Measurements from ENCODE around the gene ARFGEF3.
"Not testable (repeated sequence)": the region's sequence is repeated elsewhere in the genome, so short reads cannot be mapped to it uniquely, and the experiment has no call there.

ARFGEF3 gene, protein sequence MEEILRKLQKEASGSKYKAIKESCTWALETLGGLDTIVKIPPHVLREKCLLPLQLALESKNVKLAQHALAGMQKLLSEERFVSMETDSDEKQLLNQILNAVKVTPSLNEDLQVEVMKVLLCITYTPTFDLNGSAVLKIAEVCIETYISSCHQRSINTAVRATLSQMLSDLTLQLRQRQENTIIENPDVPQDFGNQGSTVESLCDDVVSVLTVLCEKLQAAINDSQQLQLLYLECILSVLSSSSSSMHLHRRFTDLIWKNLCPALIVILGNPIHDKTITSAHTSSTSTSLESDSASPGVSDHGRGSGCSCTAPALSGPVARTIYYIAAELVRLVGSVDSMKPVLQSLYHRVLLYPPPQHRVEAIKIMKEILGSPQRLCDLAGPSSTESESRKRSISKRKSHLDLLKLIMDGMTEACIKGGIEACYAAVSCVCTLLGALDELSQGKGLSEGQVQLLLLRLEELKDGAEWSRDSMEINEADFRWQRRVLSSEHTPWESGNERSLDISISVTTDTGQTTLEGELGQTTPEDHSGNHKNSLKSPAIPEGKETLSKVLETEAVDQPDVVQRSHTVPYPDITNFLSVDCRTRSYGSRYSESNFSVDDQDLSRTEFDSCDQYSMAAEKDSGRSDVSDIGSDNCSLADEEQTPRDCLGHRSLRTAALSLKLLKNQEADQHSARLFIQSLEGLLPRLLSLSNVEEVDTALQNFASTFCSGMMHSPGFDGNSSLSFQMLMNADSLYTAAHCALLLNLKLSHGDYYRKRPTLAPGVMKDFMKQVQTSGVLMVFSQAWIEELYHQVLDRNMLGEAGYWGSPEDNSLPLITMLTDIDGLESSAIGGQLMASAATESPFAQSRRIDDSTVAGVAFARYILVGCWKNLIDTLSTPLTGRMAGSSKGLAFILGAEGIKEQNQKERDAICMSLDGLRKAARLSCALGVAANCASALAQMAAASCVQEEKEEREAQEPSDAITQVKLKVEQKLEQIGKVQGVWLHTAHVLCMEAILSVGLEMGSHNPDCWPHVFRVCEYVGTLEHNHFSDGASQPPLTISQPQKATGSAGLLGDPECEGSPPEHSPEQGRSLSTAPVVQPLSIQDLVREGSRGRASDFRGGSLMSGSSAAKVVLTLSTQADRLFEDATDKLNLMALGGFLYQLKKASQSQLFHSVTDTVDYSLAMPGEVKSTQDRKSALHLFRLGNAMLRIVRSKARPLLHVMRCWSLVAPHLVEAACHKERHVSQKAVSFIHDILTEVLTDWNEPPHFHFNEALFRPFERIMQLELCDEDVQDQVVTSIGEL (N-terminal part only)
- total RNA-seq, result 0 to 0.17 (median 0) reads per million in 3 donors

DNA sequence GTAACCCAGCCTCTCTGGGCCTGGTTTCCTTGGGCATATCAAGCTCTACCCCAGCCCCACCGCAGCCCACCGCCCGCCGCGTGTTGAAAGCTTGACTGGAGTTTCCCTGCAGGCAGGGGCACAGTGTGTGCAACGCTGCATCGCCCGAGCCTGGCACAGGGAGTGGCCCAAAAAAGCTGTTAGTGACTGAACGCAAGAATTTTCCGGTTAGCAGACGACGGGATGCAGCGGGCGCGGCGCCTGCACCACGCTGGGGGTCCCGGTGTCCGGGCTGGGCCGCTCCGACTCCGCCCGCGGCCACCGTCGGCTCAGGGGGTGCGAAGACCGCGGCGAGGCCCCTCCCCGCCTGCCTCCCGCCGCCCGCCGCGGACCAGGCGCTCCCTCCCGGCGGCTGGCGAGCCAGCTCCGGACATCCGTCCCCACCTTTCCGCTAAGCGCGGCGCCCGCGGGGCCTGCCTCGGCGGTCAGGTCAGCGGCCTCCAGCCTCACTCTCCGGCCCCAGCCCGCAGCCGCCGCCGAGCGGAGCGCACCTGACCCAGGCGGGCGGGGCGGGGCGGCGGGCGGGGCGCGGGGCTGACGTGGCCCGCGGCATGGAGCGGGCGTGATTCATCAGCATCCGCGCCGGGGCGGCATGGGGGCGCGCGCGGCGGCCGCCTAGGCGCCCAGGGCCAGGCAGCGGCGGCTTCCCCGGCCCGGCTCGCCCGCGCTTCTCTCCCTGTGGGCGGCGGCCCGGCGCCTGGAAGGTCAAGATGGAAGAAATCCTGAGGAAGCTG is at the start of gene ARFGEF3:
ARFGEF3 (plus strand) TSS at position 602 of the 773 bp plus-strand sequence; CDS start at position 750, 148 bp downstream.
- peak; percentile 23 to 25 (median 25) for DNase-seq
- H3K27me3 ChIP-seq (replicated peaks; ENCODE audit: control insufficient read depth, insufficient read depth, low read length, poor library complexity, severe bottlenecking), result peaks cover 35% of the 10 kb centered on the region

DNA sequence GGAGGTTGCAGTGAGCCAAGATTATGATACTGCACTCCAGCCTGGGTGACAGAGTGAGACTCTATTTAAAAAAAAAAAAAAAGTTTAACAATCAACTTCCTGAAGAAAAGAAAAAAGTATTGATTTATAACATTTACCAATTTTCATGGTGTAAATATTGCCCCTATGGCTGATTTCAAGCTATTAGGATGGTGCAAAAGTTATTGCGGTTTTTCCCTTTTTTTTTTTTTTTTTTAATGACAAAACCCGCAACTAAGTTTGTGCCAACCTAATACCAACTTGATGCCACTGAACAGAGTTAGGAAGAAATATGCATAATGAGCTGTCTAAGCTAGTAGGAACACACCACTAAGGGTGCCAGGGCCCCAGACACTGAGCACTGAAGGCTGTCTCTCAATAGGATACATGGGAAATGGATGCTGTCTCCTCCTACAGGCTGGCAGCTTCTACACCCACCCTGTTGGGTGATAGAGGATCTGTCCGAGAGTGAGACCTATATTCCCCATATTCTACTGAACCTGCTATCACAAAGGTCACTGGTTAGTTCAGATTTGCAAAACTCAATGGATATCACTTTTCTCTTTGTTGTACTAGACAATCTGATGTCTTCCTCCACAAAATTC is 48.0 kb upstream of the ARFGEF3 start:
- no peaks in the 10 kb centered on the region for H3K27me3 ChIP-seq (replicated peaks; ENCODE audit: control insufficient read depth, insufficient read depth, low read length, poor library complexity, severe bottlenecking)
- no peaks in the 10 kb centered on the region for H3K4me1 ChIP-seq (ENCODE audit: control insufficient read depth, insufficient read depth, low read length, poor library complexity, severe bottlenecking)
- no peaks in the 10 kb centered on the region for H3K9me3 ChIP-seq (ENCODE audit: control insufficient read depth, low read length)
- no peak for DNase-seq
- no peak overlapping the region for H3K27ac ChIP-seq (ENCODE audit: insufficient read depth, low read length, poor library complexity, severe bottlenecking)
- no peaks in the 10 kb centered on the region for H3K36me3 ChIP-seq (ENCODE audit: control insufficient read depth, insufficient read depth, low read length)
- no peak overlapping the region for H3K4me3 ChIP-seq (ENCODE audit: insufficient read depth, low read depth, low read length, poor library complexity, severe bottlenecking)

More for the DNA sequence above, at the start of gene ARFGEF3:
- H3K4me1 ChIP-seq (ENCODE audit: control insufficient read depth, insufficient read depth, low read length, poor library complexity, severe bottlenecking), result peaks cover 7% of the 10 kb centered on the region
- no peaks in the 10 kb centered on the region for H3K36me3 ChIP-seq (ENCODE audit: control insufficient read depth, insufficient read depth, low read length)
- no peaks in the 10 kb centered on the region for H3K9me3 ChIP-seq (ENCODE audit: control insufficient read depth, low read length)
- H3K4me3 ChIP-seq (ENCODE audit: insufficient read depth, low read depth, low read length, poor library complexity, severe bottlenecking), result peak within 1 kb of the TSS; percentile 61
- H3K27ac ChIP-seq (ENCODE audit: insufficient read depth, low read length, poor library complexity, severe bottlenecking), result no peak within 1 kb of the TSS

GRCh38 chr6:138115201-138115600 is 46.5 kb upstream of the ARFGEF3 start:
- no peak overlapping the region for H3K4me3 ChIP-seq (ENCODE audit: insufficient read depth, low read depth, low read length, poor library complexity, severe bottlenecking)
- H3K27me3 ChIP-seq (replicated peaks; ENCODE audit: control insufficient read depth, insufficient read depth, low read length, poor library complexity, severe bottlenecking), result no peaks in the 10 kb centered on the region
- no peaks in the 10 kb centered on the region for H3K9me3 ChIP-seq (ENCODE audit: control insufficient read depth, low read length)
- H3K27ac ChIP-seq (ENCODE audit: insufficient read depth, low read length, poor library complexity, severe bottlenecking), result no peak overlapping the region
- no peaks in the 10 kb centered on the region for H3K36me3 ChIP-seq (ENCODE audit: control insufficient read depth, insufficient read depth, low read length)
- H3K4me1 ChIP-seq (ENCODE audit: control insufficient read depth, insufficient read depth, low read length, poor library complexity, severe bottlenecking), result no peaks in the 10 kb centered on the region
- no peak for DNase-seq

- Histone ChIP-seq H3K36me3 (ENCODE audit: control insufficient read depth, insufficient read depth, low read length) (no peaks in the 10 kb centered on the region), H3K27me3 (replicated peaks; ENCODE audit: control insufficient read depth, insufficient read depth, low read length, poor library complexity, severe bottlenecking) (no peaks in the 10 kb centered on the region), H3K4me1 (ENCODE audit: control insufficient read depth, insufficient read depth, low read length, poor library complexity, severe bottlenecking) (no peaks in the 10 kb centered on the region), H3K27ac (ENCODE audit: insufficient read depth, low read length, poor library complexity, severe bottlenecking) (no peak overlapping the region), H3K9me3 (ENCODE audit: control insufficient read depth, low read length) (no peaks in the 10 kb centered on the region), H3K4me3 (ENCODE audit: insufficient read depth, low read depth, low read length, poor library complexity, severe bottlenecking) (no peak overlapping the region)
- peak in 2 of 3 donors; percentile 12 to 34 for DNase-seq
Observed at GRCh38 chr6:138115877-138116660, 45.7 kb upstream of the ARFGEF3 start.

- Histone ChIP-seq H3K9me3 (ENCODE audit: control insufficient read depth, low read length) (no peaks in the 10 kb centered on the region), H3K27ac (ENCODE audit: insufficient read depth, low read length, poor library complexity, severe bottlenecking) (no peak overlapping the region), H3K4me3 (ENCODE audit: insufficient read depth, low read depth, low read length, poor library complexity, severe bottlenecking) (no peak overlapping the region), H3K4me1 (ENCODE audit: control insufficient read depth, insufficient read depth, low read length, poor library complexity, severe bottlenecking) (no peaks in the 10 kb centered on the region), H3K36me3 (ENCODE audit: control insufficient read depth, insufficient read depth, low read length) (no peaks in the 10 kb centered on the region), H3K27me3 (replicated peaks; ENCODE audit: control insufficient read depth, insufficient read depth, low read length, poor library complexity, severe bottlenecking) (no peaks in the 10 kb centered on the region)
- DNase-seq, result no peak
Observed at GRCh38 chr6:138116661-138116999, 45.1 kb upstream of the ARFGEF3 start.

DNA sequence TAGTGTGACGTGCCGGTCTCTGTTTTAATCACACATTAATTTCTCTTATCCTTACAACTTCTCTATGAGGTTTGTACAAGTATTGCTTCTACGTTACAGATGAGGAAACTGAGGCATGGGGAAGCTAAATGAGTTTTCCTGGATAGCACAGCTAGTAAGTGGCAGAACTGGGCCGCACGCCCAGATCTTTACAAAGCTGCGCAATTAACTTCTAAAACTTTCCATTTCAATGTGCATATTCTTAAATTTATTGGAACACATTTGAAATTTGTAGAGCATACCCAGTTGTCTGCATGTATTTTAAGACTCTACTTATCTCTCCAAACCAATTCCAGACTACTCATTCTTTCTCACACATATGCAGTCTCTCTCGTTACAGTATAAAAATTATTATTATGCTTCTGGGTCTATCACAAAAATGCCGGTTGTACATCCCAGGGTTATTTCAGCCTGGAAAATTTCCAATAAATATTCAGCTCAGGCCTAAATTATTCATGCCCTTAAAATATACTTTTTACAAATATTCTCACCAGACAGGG is 44.3 kb upstream of the ARFGEF3 start:
- Histone ChIP-seq H3K36me3 (ENCODE audit: control insufficient read depth, insufficient read depth, low read length) (no peaks in the 10 kb centered on the region), H3K4me3 (ENCODE audit: insufficient read depth, low read depth, low read length, poor library complexity, severe bottlenecking) (no peak overlapping the region), H3K4me1 (ENCODE audit: control insufficient read depth, insufficient read depth, low read length, poor library complexity, severe bottlenecking) (no peaks in the 10 kb centered on the region), H3K9me3 (ENCODE audit: control insufficient read depth, low read length) (no peaks in the 10 kb centered on the region), H3K27ac (ENCODE audit: insufficient read depth, low read length, poor library complexity, severe bottlenecking) (no peak overlapping the region), H3K27me3 (replicated peaks; ENCODE audit: control insufficient read depth, insufficient read depth, low read length, poor library complexity, severe bottlenecking) (no peaks in the 10 kb centered on the region)
- no peak for DNase-seq

DNA sequence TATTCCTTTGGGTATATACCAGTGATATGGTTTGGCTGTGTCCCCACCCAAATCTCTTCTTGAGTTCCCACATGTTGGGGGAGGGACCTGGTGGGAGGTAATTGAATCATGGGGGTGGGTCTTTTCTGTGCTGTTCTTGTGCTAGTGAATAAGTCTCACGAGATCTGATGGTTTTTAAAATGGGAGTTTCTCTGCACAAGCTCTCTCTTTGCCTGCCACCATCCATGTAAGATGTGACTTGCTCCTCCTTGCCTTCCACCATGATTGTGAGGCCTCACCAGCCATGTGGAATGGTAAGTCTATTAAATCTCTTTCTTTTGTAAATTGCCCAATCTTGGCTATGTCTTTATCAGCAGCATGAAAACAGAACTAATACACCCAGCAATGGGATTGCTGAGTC is 42.5 kb upstream of the ARFGEF3 start:
- not testable (repeated sequence) for DNase-seq; H3K9me3 ChIP-seq (ENCODE audit: control insufficient read depth, low read length); H3K27me3 ChIP-seq (replicated peaks; ENCODE audit: control insufficient read depth, insufficient read depth, low read length, poor library complexity, severe bottlenecking); H3K4me1 ChIP-seq (ENCODE audit: control insufficient read depth, insufficient read depth, low read length, poor library complexity, severe bottlenecking); H3K4me3 ChIP-seq (ENCODE audit: insufficient read depth, low read depth, low read length, poor library complexity, severe bottlenecking); H3K36me3 ChIP-seq (ENCODE audit: control insufficient read depth, insufficient read depth, low read length); H3K27ac ChIP-seq (ENCODE audit: insufficient read depth, low read length, poor library complexity, severe bottlenecking)

- Histone ChIP-seq H3K36me3 (ENCODE audit: control insufficient read depth, insufficient read depth, low read length) (no peaks in the 10 kb centered on the region), H3K4me1 (ENCODE audit: control insufficient read depth, insufficient read depth, low read length, poor library complexity, severe bottlenecking) (no peaks in the 10 kb centered on the region), H3K4me3 (ENCODE audit: insufficient read depth, low read depth, low read length, poor library complexity, severe bottlenecking) (no peak overlapping the region), H3K9me3 (ENCODE audit: control insufficient read depth, low read length) (no peaks in the 10 kb centered on the region), H3K27me3 (replicated peaks; ENCODE audit: control insufficient read depth, insufficient read depth, low read length, poor library complexity, severe bottlenecking) (no peaks in the 10 kb centered on the region), H3K27ac (ENCODE audit: insufficient read depth, low read length, poor library complexity, severe bottlenecking) (no peak overlapping the region)
- DNase-seq, result no peak
Observed at GRCh38 chr6:138119976-138120375, 41.8 kb upstream of the ARFGEF3 start.
